ENCODE data around the gene FCRL1.

The FCRL1 gene

DNA sequence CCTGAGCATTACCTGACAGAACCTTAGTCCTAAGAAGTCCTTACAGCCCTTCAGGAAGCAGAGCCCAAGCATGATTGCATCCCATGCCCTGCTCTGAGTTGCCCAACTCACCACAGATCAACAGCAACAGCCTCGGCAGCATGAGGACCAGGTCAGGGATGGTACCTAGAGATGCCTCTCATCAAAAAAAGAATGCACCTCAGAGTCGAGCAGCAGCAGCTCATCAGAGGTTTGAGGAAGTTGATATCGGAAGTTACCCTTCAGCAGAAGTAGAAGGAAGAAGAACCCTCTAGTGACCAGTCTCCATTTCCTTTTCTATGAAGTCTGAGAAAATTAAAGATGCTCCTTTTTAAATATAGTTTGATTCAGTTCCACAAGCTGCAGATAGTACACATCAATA is at the start of gene FCRL1:
Gene FCRL1 (minus strand): TSS at position 225 of the 400 bp plus-strand sequence. CDS start 83 bp downstream, at position 142.
- no peak for DNase-seq

DNA sequence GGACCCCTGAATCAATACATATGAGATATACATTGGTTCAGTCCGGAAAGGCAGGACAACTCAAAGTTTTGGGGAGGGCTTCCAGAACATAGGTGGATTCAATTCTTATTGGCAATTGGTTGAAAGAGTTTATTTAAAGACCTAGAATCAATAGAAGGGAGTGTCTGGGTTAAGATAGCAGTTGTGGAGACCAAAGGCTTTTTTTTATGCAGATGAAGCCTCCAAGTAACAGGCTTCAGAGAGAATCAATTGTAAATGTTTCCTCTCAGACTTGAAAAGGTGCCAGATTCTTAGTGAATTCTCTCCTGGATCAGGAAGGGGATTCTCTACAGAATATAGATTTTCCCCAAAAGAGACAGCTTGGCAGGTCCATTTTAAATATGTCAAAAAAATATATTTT is 48.7 kb upstream of the FCRL1 start:
- no peak for DNase-seq

DNA sequence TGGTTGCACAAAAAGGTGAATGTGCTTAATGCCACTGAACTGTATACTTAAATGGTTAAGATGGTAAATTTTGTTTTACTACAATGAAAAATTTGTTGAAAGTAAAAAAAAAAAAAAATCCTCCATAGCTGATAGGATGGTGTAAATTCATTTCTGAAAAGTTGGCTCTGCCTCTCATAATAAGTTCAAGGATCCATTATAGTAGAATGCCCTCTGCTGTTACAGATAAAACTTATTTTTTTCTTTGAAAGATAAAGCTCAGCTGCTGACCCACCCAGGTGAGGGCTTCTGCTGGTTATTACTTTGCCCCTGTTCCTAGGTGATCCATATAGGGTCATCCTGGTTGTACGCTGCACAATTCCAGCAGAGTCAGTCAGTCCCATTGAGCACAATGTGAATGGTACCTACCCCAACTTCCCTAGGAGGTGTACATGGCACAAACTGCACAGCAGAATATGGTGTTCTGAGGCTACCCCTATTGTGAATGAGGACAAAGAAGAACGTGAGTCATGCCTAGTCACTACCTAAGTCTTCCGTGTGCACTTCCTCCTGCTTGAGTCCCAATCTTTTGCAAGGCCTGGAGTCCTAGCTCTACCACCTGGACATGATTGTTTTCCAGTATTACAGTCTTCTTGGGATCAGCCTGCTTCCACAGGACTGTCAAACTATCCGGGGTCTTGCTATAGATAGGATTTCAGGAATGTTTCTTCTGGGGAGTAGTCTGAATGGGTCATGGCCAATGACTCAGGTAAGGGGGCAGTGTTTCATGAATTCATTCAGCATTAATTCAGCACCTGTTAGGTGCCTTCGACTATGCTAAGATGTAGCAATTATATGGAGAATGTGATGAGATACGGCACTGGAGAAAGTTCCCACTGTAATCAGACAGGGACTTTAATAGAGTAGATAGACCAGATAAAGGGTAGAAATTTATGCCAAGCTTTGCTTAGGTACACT is 42.5 kb upstream of the FCRL1 start:
- no peak for DNase-seq

- DNase-seq, result no peak
Observed at GRCh38 chr1:157856538-157856937, 36.6 kb upstream of the FCRL1 start.

- DNase-seq, result no peak
Observed at GRCh38 chr1:157852476-157852875, 32.6 kb upstream of the FCRL1 start.

- no peak for DNase-seq
Observed at GRCh38 chr1:157849229-157849875, 29.4 kb upstream of the FCRL1 start.

DNA sequence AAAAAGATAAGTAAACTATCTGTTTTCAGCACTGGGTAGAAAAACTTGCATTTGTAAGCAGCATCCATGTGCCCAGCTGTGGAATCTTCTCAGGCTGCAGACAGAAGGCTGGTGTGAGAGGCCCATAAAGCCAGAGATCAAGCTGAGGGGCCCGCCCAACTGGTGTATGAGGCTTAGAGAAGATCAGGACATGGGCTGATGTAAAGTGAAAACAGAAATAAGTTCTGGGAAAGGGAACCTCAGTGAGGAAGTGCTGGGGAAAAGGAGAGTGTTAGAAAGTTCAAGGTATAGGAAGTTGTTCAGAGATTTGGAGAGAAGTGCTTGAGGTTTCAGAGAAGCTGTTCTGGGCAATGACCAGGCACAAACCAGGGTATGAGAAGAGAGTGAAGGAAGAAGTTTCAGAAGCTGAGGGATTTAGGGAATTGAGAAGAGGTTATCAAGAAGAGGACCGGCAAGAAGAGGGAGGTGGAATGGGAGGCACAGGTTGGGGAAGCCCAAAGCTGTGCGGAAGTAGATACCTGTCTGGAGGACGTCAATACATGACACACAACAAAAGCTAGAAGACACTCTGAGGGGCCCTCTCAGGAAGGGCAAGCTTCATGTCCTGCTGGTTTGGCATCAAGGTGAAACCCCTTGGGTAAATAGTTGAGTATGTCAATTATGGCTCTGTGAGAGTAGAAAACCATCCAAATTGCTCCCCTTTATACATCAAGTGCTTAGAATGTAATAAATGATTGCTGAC is 24.3 kb upstream of the FCRL1 start:
- DNase-seq, result no peak

DNA sequence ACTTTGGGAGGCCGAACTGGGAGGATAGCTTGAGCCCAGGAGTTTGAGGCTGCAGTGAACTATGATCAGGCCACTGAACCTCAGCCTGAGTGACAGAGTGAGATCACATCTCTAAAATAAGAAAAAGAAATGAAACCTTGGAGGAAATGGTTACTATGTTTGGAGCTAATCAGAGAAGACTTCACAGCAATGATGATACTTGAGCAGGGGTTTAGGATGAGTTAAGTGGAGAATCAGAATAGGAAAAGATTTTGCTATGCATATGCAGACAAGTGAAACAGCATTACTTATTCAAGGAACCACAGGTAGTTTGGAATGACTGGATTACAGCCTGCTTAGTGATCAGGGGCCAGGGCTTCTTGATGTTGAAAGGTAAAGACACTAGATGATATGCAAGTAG is 23.0 kb upstream of the FCRL1 start:
- no peak for DNase-seq

DNA sequence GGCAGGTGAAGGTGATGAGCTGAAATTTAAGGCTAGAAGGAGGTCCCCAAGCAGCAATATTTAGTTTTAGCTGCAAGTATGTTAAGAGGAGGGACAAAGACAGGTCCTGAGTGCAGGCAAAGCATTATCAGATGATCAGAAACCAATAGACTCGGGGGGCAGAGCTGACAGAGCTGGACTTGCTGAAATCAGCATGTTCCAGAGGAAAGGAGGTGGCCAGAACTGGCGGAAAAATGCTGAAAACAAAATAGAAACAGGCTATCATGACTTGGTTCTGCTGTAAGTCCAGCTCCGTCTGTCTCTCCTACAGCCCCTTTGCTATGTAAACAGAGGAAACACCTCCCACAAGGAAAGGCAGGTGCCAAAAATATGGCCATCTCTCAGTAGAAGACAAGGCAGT is 21.8 kb upstream of the FCRL1 start, which contains the start of gene CD5L:
Gene CD5L (minus strand): TSS at position 101 of the 400 bp plus-strand sequence. CDS start 107 bp downstream, outside the sequence.
- no peak for DNase-seq

DNA sequence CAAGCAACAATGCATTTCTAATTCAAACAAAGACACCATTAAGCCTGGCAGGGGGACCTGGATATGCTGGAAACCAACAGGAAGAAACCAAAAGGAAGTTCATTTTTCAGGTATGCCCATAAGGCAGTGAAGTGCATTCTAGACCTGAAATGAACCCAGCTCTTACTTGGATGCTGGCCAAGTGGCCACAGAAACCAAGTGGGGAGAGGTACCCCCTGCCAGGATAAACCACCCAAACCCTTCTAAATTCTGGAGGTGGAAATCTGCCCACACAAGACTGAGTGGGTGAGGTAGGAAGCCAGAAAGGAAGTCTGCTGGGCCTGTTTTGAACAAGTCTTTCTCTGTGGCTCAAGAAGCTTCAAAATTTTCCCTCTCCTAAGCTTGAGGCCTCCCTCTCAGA is 19.0 kb upstream of the FCRL1 start:
- DNase-seq, result no peak

DNA sequence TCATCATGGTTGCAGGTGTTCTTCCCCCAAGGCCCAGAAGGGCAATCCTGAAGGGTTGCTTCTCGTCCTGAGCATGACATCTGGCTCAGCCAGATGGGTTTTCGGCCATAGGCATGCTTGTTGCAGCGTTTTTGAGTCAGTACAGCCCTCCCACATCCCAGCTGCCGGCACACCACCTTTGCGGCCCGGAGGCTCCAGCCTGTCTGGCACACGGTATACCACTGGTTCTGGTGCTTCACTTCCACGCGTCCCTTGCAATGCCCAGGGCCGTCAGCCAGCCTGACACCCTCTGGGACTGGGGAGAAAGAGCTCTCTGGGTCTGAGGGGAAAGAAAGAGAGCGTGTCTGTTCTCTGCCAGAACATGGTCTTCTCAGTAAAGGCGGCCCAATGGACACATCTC is 14.5 kb upstream of the FCRL1 start:
- no peak for DNase-seq

DNA sequence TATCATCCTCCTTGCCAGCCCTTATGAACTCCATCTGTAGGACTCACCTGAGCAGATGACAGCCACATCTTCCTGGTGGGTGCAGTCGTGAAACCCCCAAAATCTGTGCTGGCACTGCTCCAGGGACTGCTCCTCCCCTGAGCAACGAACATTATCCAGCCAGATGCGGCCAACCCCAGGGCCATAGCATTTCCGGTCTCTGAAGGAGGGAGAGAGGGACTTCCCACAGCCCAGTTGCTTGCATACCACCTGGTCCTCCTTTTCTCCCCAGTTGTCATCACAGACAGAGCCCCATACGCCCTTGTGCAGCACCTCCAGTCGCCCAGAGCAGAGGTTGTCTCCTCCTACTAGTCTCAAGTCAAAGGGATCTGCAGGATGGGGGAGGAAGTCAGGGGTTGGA is 13.2 kb upstream of the FCRL1 start:
- no peak for DNase-seq

GRCh38 chr1:157831968-157832626 is 12.2 kb upstream of the FCRL1 start:
- DNase-seq, result no peak

- no peak for DNase-seq
Observed at GRCh38 chr1:157830887-157831286, 11.0 kb upstream of the FCRL1 start.

- DNase-seq, result no peak
Observed at GRCh38 chr1:157829711-157830110, 9.8 kb upstream of the FCRL1 start.

GRCh38 chr1:157829210-157829609 is 9.3 kb upstream of the FCRL1 start:
- no peak for DNase-seq

- DNase-seq, result no peak
Observed at GRCh38 chr1:157820299-157820698, 379 bp upstream of the FCRL1 start.

DNA sequence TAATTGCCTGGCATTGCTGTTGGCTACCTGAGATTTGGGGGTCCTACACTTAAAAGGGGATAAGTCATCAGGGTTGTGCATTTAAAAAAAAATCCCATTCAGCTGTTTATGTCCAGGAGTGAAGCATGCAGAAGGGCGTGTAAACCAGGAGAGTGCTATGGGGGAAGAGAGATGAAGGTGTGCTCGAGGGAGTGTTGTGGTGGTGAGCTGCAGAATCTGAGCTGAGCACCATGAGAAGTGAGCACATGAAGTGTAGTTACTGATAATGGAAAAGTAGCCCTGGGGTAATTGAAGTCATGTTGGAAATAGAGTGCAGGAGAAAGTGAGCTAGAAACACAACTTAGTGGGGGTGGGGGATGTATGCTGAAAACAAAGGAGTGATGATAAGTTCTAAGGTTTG is 705 bp downstream of the FCRL1 start:
- DNase-seq, result no peak

DNA sequence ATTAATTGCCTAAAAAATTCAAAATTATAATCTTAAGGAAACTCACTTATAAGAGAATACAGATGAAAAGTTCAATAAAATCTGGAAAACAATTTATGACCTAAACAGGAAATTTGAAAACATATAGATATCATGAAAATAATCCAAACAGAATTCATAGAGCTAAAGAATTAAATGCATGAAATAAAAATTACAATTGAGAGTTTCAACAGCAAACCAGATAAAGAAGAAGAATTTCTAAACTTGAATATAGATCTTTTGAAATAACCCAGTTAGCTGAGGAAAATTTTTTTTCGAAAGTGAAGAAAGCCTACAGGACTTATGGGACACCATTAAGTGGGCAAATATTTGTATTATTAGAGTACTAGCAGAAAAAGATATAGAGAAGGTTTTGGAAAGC is 6.7 kb downstream of the FCRL1 start:
- DNase-seq, result no peak

DNA sequence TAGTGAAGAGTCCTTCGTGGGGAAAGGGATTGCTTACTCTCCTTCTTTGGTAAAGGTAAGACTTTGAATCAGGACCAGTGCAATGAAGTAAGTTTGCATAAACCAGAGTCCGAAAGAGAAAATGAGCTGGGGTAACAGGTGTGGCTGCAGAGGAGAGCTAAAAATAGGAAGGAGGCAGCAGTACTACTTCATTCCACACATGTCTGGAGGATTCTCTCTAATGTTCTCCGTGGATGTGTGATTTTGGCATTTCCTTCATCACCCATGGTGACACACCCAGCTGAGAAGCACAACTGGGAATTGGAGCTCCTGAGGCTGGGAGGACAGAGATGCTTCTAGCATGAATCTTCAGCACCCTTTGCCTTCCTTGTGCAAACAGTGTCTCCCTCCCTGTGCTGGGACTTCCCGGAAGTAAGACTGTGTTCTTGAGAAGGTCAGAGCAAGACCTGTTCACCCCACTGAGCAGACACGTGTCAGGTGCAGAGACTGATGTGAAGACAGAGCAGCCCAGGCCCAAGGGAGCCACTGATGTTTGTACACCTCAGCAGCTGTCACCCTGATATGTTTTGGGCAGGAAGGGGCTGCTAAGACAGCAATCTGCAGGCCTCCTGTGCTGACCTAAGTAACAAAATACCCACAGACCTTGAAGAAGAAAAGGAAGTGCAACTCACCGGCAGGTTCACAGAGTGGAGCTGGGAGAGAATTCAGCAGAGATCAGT is 13.3 kb downstream of the FCRL1 start:
- no peak for DNase-seq

- DNase-seq, result no peak
Observed at GRCh38 chr1:157803851-157804250, 16.1 kb downstream of the FCRL1 start.

GRCh38 chr1:157799996-157800395 is 19.9 kb downstream of the FCRL1 start:
- no peak for DNase-seq
